IMR-90 (cell line): ENCODE data around the gene EMID1. TPM values are rescaled to one million over a fixed set of nuclear protein-coding genes. Genes with fewer than 3 reads are reported as not detected.

Experiments used
- ATAC-seq: fragments of 200-7000 bp; cut with Tn5 transposase; 2 replicates; pipeline ENCODE4 v1.9.1; 2020; ENCODE audit warnings: low read depth, mild to moderate bottlenecking, moderate library complexity
- BruUV-seq: library from RNA; stranded (reverse); fragments of 400-500 nt; replicated peaks from 2 replicates; lab custom pipeline; 2021; lab: Mats Ljungman, UMichigan
- CTCF ChIA-PET: fragments of 300-600 bp; formaldehyde crosslinking; extraction: SDS; loops from one replicate; lab custom pipeline; 2021; ENCODE audit warnings: antibody characterized with exemption; lab: Yijun Ruan, JAX
- POLR2A ChIA-PET: fragments of 300-600 bp; sonication (Branson Sonifier 250); formaldehyde crosslinking; loops from one replicate; lab custom pipeline; 2022; ENCODE audit warnings: antibody characterized with exemption; ENCODE audit not compliant: unreplicated experiment; lab: Charles Lee
- DNase-seq: peaks from one replicate; pipeline ENCODE4 v3.0.0; 2013
- H2AFZ ChIP-seq: replicated peaks from 2 replicates; pipeline ENCODE3; 2013; ENCODE audit warnings: low read length, mild to moderate bottlenecking; ENCODE audit not compliant: poor library complexity
- H2AK5ac ChIP-seq: 2 replicates; pipeline ENCODE4 v1.6.1; 2013; ENCODE audit warnings: low read depth, low read length, inconsistent platforms
- H2AK9ac ChIP-seq: replicated peaks from 2 replicates; pipeline ENCODE3; 2013; ENCODE audit warnings: mild to moderate bottlenecking, low read depth, low read length, moderate library complexity; ENCODE audit not compliant: poor library complexity
- H2BK120ac ChIP-seq: 2 replicates; pipeline ENCODE4 v1.6.1; 2013; ENCODE audit warnings: low read depth, low read length, inconsistent platforms
- H2BK15ac ChIP-seq: 3 replicates; pipeline ENCODE4 v1.6.1; 2013; ENCODE audit warnings: low read depth, low read length, inconsistent platforms
- H2BK20ac ChIP-seq: 2 replicates; pipeline ENCODE4 v1.6.1; 2013; ENCODE audit warnings: low read depth, mild to moderate bottlenecking, inconsistent platforms, low read length, moderate library complexity
- H2BK5ac ChIP-seq: 2 replicates; pipeline ENCODE4 v1.6.1; 2013; ENCODE audit warnings: mild to moderate bottlenecking, low read depth, low read length, inconsistent platforms; ENCODE audit not compliant: poor library complexity, severe bottlenecking
- H3K14ac ChIP-seq: replicated peaks from 2 replicates; pipeline ENCODE4 v1.6.1; 2013; ENCODE audit warnings: low read depth, low read length, inconsistent platforms
- H3K18ac ChIP-seq: 2 replicates; pipeline ENCODE4 v1.6.1; 2013; ENCODE audit warnings: low read depth, low read length, control low read depth
- H3K23ac ChIP-seq: 2 replicates; pipeline ENCODE4 v1.6.1; 2013; ENCODE audit warnings: low read depth, low read length, inconsistent platforms
- H3K27ac ChIP-seq: 2 replicates; pipeline ENCODE4 v1.5.1; 2013; ENCODE audit warnings: mild to moderate bottlenecking, control low read depth, low read length; ENCODE audit not compliant: insufficient read depth
- H3K27me3 ChIP-seq: 2 replicates; pipeline ENCODE4 v1.6.1; 2013; ENCODE audit warnings: low read length; ENCODE audit not compliant: control insufficient read depth, insufficient read depth
- H3K36me3 ChIP-seq: 2 replicates; pipeline ENCODE4 v1.6.1; 2013; ENCODE audit warnings: low read length, mixed read lengths; ENCODE audit not compliant: control insufficient read depth, insufficient read depth
- H3K4ac ChIP-seq: 2 replicates; pipeline ENCODE4 v1.6.1; 2013; ENCODE audit warnings: low read depth, low read length, inconsistent platforms
- H3K4me1 ChIP-seq: 2 replicates; pipeline ENCODE4 v1.6.1; 2013; ENCODE audit warnings: low read length, mixed read lengths; ENCODE audit not compliant: control insufficient read depth, insufficient read depth
- H3K4me2 ChIP-seq: 2 replicates; pipeline ENCODE4 v1.6.1; 2013; ENCODE audit warnings: low read depth, mild to moderate bottlenecking, control low read depth, low read length, moderate library complexity
- H3K4me3 ChIP-seq: 2 replicates; pipeline ENCODE4 v1.5.1; 2013; ENCODE audit warnings: low read depth, mild to moderate bottlenecking, control low read depth, low read length, moderate library complexity; ENCODE audit not compliant: insufficient read depth
- H3K56ac ChIP-seq: 2 replicates; pipeline ENCODE4 v1.6.1; 2013; ENCODE audit warnings: low read length, inconsistent platforms; ENCODE audit not compliant: insufficient read depth; ENCODE audit errors: extremely low read depth
- H3K79me1 ChIP-seq, 2 experiments: 2 replicates each; pipeline ENCODE4 v1.6.1; 2013; ENCODE audit warnings: low read length in 2 of 2, inconsistent platforms in 1 of 2, low read depth in 1 of 2
- H3K9ac ChIP-seq: 2 replicates; pipeline ENCODE4 v1.6.1; 2013; ENCODE audit warnings: low read depth, low read length, control low read depth
- H3K9me1 ChIP-seq: 2 replicates; pipeline ENCODE4 v1.6.1; 2013; ENCODE audit warnings: low read length, inconsistent platforms; ENCODE audit not compliant: insufficient read depth
- H3K9me3 ChIP-seq: 2 replicates; pipeline ENCODE4 v1.6.1; 2013; ENCODE audit warnings: low read length; ENCODE audit not compliant: control insufficient read depth, insufficient read depth
- H4K20me1 ChIP-seq: 2 replicates; pipeline ENCODE4 v1.6.1; 2013; ENCODE audit warnings: low read length, inconsistent platforms; ENCODE audit not compliant: insufficient read depth
- H4K5ac ChIP-seq: 2 replicates; pipeline ENCODE4 v1.6.1; 2013; ENCODE audit warnings: mild to moderate bottlenecking, low read depth, low read length, control low read depth
- H4K8ac ChIP-seq, 2 experiments: 2 replicates each; pipeline ENCODE4 v1.6.1; 2013; ENCODE audit warnings: low read depth in 2 of 2, low read length in 2 of 2, control low read depth in 1 of 2, inconsistent platforms in 1 of 2
- H4K91ac ChIP-seq: 2 replicates; pipeline ENCODE4 v1.6.1; 2013; ENCODE audit warnings: low read depth, low read length, inconsistent platforms; ENCODE audit not compliant: insufficient read depth
- CTCF ChIP-seq: conservative IDR thresholded peaks from 2 replicates; pipeline ENCODE4 v1.5.1; 2012; ENCODE audit warnings: mild to moderate bottlenecking, low read depth, low read length, improper control_type of control experiment
- FOS ChIP-seq: fragments of 150-350 bp; IDR thresholded peaks from 2 replicates; pipeline ENCODE4 v1.6.1; 2016; ENCODE audit warnings: low read depth, low read length
- MXI1 ChIP-seq: IDR thresholded peaks from 2 replicates; pipeline ENCODE4 v1.6.1; 2012; ENCODE audit warnings: low read depth, mild to moderate bottlenecking, low read length, moderate library complexity, borderline replicate concordance
- RCOR1 ChIP-seq: IDR thresholded peaks from 2 replicates; pipeline ENCODE4 v1.6.1; 2012; ENCODE audit warnings: mild to moderate bottlenecking, low read length, improper control_type of control experiment; ENCODE audit not compliant: insufficient replicate concordance
- WGBS, 2 experiments: methylation state at CpG; one replicate each; pipeline versions ENCODE4 v1.1.5 to v1.1.7; 2013; ENCODE audit warnings: missing lambda C conversion rate in 2 of 2; ENCODE audit not compliant: insufficient read length in 1 of 2; ENCODE audit errors: extremely low coverage in 2 of 2; 5-methylcytosine and 5-hydroxymethylcytosine counted together
- dilution Hi-C: fragments of 300-500 bp; cut with HindIII; formaldehyde crosslinking; loops from one replicate; pipeline ENCODE4 v1.14.3; 2018; ENCODE audit warnings: low sequenced_read_pairs; ENCODE audit not compliant: unreplicated experiment
- in situ Hi-C: fragments of 300-500 bp; cut with MboI; formaldehyde crosslinking; loops from 3 replicates; pipeline ENCODE4 v1.14.3; 2019; ENCODE audit warnings: low sequenced_read_pairs, inconsistent platforms, mixed read lengths
- intact Hi-C: fragments of 100-400 bp; cut with micrococcal nuclease; formaldehyde crosslinking; loops from 2 replicates; pipeline ENCODE4 v1.10.0; 2022
- polyA plus RNA-seq, 3 experiments: library from polyadenylated mRNA; depleted of rRNA; stranded (reverse); fragments of >200 nt; gene quantifications; 2 replicates each; pipeline ENCODE4 v1.2.3, GENCODE V29; 2012; ENCODE audit warnings: low replicate concordance in 1 of 3
- total RNA-seq: library from RNA; depleted of rRNA; stranded (reverse); fragments of >200 nt; gene quantifications from 2 replicates; pipeline ENCODE4 v1.2.3, GENCODE V29; 2012

The EMID1 gene
- total and polyA plus RNA-seq, 2 of the 4 experiments (the other 2 are of a cell fraction): 0.54 to 1.3 TPM

GRCh38 chr22:29302402-29302680, 96.6 kb downstream of the EMID1 start:
- Histone ChIP-seq H3K27ac (no peak overlapping the region), H3K9ac (no peak overlapping the region), H2BK5ac (no peak overlapping the region), H4K20me1 (peaks cover 33% of the 10 kb centered on the region), H3K9me3 (no peaks in the 10 kb centered on the region), H3K4me1 (peaks cover 2% of the 10 kb centered on the region), H3K4ac (no peak overlapping the region), H2BK20ac (no peak overlapping the region), H2BK120ac (no peak overlapping the region), H2AK5ac (no peak overlapping the region), H4K91ac (no peak overlapping the region), H3K79me1 (peaks cover 6 to 19% of the 10 kb centered on the region in 2 experiments), H3K36me3 (peaks cover 37% of the 10 kb centered on the region), H4K8ac (no peak overlapping the region), H3K23ac (no peak overlapping the region), H3K9me1 (peaks cover 10% of the 10 kb centered on the region), H3K18ac (no peak overlapping the region), H3K56ac (no peak overlapping the region), H3K14ac (no peak overlapping the region), H2BK15ac (no peak overlapping the region), H3K4me2 (no peak overlapping the region), H3K4me3 (no peak overlapping the region), H3K27me3 (no peaks in the 10 kb centered on the region), H4K5ac (no peak overlapping the region), H2AK9ac (no peak overlapping the region), H2AFZ (no peak overlapping the region)
- DNase-seq (no peak), ATAC-seq (no peak)
- dilution Hi-C loops (no loop called here), intact Hi-C loops (no loop called here), in situ Hi-C loops (no loop called here)
- no TSS peak for BruUV-seq
- WGBS, 2 experiments: 80% methylated on average over 1 of the region's 2 CpGs; no CpG with 5 or more reads in 1 of the 2 experiments
- TF ChIP-seq CTCF (no peak), RCOR1 (no peak), FOS (no peak), MXI1 (no peak)
- CTCF ChIA-PET: no interaction called here
- POLR2A ChIA-PET: no interaction called here
